ENCODE measurements around the gene PRRC1. TPM values are rescaled to one million over a fixed set of nuclear protein-coding genes. Genes with fewer than 3 reads are reported as not detected.

The PRRC1 gene
- total and polyA plus RNA-seq, 2 donors from 2014 or later = 19.8 to 55.8 TPM

DNA sequence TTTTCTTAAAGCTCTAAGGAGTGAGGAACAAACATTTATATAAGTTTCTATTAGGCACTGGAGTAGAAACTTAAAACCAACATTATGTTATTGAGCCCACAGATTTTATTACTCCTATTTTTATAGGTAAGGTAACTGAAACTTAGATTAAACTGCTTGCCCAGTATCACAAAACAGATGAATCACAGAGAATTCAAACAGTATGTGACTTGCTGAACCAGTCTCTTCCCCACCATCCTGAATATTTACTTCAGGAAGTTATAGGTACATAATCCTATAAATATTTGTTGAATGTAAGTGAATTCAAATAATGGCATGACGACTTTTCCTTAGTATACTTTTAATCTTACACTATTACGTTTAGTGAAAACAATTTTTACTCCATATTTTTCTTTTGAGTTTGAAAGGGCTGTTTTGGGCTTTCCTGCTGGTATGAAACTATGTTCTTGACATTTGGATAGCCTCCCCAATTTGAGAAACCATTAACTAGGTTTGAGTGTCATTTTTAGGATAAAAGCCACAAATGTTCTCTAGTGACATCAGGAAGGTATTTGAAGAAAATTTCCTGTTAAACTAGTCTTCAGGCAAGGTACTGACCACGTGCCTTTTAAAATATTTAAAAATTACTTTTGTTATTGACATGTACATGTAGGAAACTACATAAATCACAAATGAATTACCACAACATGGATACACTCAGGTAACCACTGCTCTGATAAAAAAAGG lies 39.3 kb downstream of the PRRC1 start:
- H3K9ac ChIP-seq (ENCODE audit: low read length in 3 of 3) = no peak overlapping the region
- no peak overlapping the region for H3K27ac ChIP-seq (ENCODE audit: low read depth in 2 of 2, low read length in 2 of 2)
- no peaks in the 10 kb centered on the region for H3K9me3 ChIP-seq (ENCODE audit: control insufficient read depth in 2 of 3, insufficient read depth in 1 of 3, low read length in 3 of 3)
- H3K27me3 ChIP-seq (ENCODE audit: control insufficient read depth, insufficient read depth, low read length) = no peaks in the 10 kb centered on the region
- no peak for DNase-seq
- intact Hi-C loops (cut with DNase I) = no loop called here
- no peak for TF ChIP-seq CTCF (IDR thresholded peaks at IDR 0.05; ENCODE audit: borderline replicate concordance, extremely low read depth, insufficient read depth)
- no peak overlapping the region for H3K4me3 ChIP-seq (ENCODE audit: low read length in 3 of 3)
- no peak for FAIRE-seq
- H3K4me1 ChIP-seq (ENCODE audit: control insufficient read depth in 2 of 3, insufficient read depth in 2 of 3, low read depth in 1 of 3, low read length in 3 of 3) = no peaks in the 10 kb centered on the region
- H3K36me3 ChIP-seq (ENCODE audit: control insufficient read depth in 2 of 3, insufficient read depth in 3 of 3, low read length in 3 of 3) = peaks cover 6 to 14% (median 11%) of the 10 kb centered on the region in 3 donors

GRCh38 chr5:127558273-127558672 lies 40.8 kb downstream of the PRRC1 start:
- H3K4me1 ChIP-seq (ENCODE audit: control insufficient read depth in 2 of 3, insufficient read depth in 2 of 3, low read depth in 1 of 3, low read length in 3 of 3) = no peaks in the 10 kb centered on the region
- H3K27ac ChIP-seq (ENCODE audit: low read depth in 2 of 2, low read length in 2 of 2) = no peak overlapping the region
- H3K27me3 ChIP-seq (ENCODE audit: control insufficient read depth, insufficient read depth, low read length) = no peaks in the 10 kb centered on the region
- no peaks in the 10 kb centered on the region for H3K9me3 ChIP-seq (ENCODE audit: control insufficient read depth in 2 of 3, insufficient read depth in 1 of 3, low read length in 3 of 3)
- FAIRE-seq (no peak), DNase-seq (no peak)
- TF ChIP-seq CTCF (IDR thresholded peaks at IDR 0.05; ENCODE audit: borderline replicate concordance, extremely low read depth, insufficient read depth) = no peak
- intact Hi-C loops (cut with DNase I) = no loop called here
- peaks cover 4 to 5% (median 5%) of the 10 kb centered on the region in 3 donors for H3K36me3 ChIP-seq (ENCODE audit: control insufficient read depth in 2 of 3, insufficient read depth in 3 of 3, low read length in 3 of 3)
- no peak overlapping the region for H3K9ac ChIP-seq (ENCODE audit: low read length in 3 of 3)
- H3K4me3 ChIP-seq (ENCODE audit: low read length in 3 of 3) = no peak overlapping the region

- FAIRE-seq (no peak), DNase-seq (no peak)
- intact Hi-C loops (cut with DNase I) = loop anchor here (10.0 kb wide), 1 partner anchor 644 kb away; no protein-coding TSS in a partner anchor
- Histone ChIP-seq H3K27ac (ENCODE audit: low read depth in 2 of 2, low read length in 2 of 2) (no peak overlapping the region), H3K4me1 (ENCODE audit: control insufficient read depth in 2 of 3, insufficient read depth in 2 of 3, low read depth in 1 of 3, low read length in 3 of 3) (no peaks in the 10 kb centered on the region), H3K9me3 (ENCODE audit: control insufficient read depth in 2 of 3, insufficient read depth in 1 of 3, low read length in 3 of 3) (no peaks in the 10 kb centered on the region), H3K9ac (ENCODE audit: low read length in 3 of 3) (no peak overlapping the region), H3K4me3 (ENCODE audit: low read length in 3 of 3) (no peak overlapping the region), H3K36me3 (ENCODE audit: control insufficient read depth in 2 of 3, insufficient read depth in 3 of 3, low read length in 3 of 3) (no peaks in the 10 kb centered on the region), H3K27me3 (ENCODE audit: control insufficient read depth, insufficient read depth, low read length) (no peaks in the 10 kb centered on the region)
- TF ChIP-seq CTCF (IDR thresholded peaks at IDR 0.05; ENCODE audit: borderline replicate concordance, extremely low read depth, insufficient read depth) = no peak
These were observed 43.8 kb downstream of the PRRC1 start for GRCh38 chr5:127561254-127561653.
